ENCODE measurements around the gene RNF44. TPM values are rescaled to one million over a fixed set of nuclear protein-coding genes. Genes with fewer than 3 reads are reported as not detected.

RNF44 gene
- total RNA-seq, 3 donors from 2014 or later (not counting 1 experiment from before 2014, with no cell fraction given) = 297 to 394 (median 359) TPM

- Histone ChIP-seq H3K27ac (ENCODE audit: low read length) (no peak overlapping the region), H3K36me3 (ENCODE audit: control insufficient read depth, insufficient read depth, low read length) (no peaks in the 10 kb centered on the region), H3K4me1 (ENCODE audit: control insufficient read depth, insufficient read depth, low read length) (peaks cover 7% of the 10 kb centered on the region), H3K9me3 (ENCODE audit: control insufficient read depth, insufficient read depth, low read length) (no peaks in the 10 kb centered on the region), H3K4me3 (ENCODE audit: low read length) (no peak overlapping the region), H3K27me3 (ENCODE audit: control insufficient read depth, insufficient read depth, low read length) (no peaks in the 10 kb centered on the region)
- TF ChIP-seq, protein P1, sequence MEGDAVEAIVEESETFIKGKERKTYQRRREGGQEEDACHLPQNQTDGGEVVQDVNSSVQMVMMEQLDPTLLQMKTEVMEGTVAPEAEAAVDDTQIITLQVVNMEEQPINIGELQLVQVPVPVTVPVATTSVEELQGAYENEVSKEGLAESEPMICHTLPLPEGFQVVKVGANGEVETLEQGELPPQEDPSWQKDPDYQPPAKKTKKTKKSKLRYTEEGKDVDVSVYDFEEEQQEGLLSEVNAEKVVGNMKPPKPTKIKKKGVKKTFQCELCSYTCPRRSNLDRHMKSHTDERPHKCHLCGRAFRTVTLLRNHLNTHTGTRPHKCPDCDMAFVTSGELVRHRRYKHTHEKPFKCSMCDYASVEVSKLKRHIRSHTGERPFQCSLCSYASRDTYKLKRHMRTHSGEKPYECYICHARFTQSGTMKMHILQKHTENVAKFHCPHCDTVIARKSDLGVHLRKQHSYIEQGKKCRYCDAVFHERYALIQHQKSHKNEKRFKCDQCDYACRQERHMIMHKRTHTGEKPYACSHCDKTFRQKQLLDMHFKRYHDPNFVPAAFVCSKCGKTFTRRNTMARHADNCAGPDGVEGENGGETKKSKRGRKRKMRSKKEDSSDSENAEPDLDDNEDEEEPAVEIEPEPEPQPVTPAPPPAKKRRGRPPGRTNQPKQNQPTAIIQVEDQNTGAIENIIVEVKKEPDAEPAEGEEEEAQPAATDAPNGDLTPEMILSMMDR (IDR thresholded peaks at IDR 0.05) = no peak
- no peak for DNase-seq
- Mint-ChIP-seq H3K9me3 (no peaks in the 10 kb centered on the region), H3K4me3 (no peak overlapping the region), H3K27me3 (ENCODE audit: low read depth in 2 of 2) (peaks cover 0 to 10% of the 10 kb centered on the region in 2 donors), H3K36me3 (no peaks in the 10 kb centered on the region), H3K4me1 (peaks cover 0 to 12% of the 10 kb centered on the region in 2 donors), H3K27ac (no peak overlapping the region)
- WGBS (ENCODE audit: insufficient coverage) = 93% methylated on average over 37 of the region's 37 CpGs
- intact Hi-C loops (cut with micrococcal nuclease) = loop anchor here (2.0 to 10.0 kb wide), 2 partner anchors 383 to 851 kb away; no protein-coding TSS in a partner anchor
- ATAC-seq = no peak
These were observed 38.6 kb upstream of the RNF44 start for GRCh38 chr5:176575488-176576422.

DNA sequence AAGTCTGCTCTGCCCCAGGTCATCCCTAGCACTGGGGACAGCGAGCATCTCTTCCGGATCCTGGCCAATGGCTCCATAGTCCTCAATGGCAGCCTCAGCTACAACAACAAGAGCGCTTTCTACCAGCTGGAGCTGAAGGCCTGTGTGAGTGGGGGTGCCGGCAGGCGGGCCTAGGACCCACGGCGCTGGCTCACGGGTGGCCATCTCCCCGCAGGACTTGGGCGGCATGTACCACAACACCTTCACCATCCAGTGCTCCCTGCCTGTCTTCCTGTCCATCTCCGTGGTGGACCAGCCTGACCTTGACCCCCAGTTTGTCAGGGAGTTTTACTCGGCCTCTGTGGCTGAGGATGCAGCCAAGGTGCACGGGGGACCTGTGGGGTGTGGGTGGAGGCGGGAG lies 37.9 kb upstream of the RNF44 start:
- Histone ChIP-seq H3K9me3 (ENCODE audit: control insufficient read depth, insufficient read depth, low read length) (no peaks in the 10 kb centered on the region), H3K27ac (ENCODE audit: low read length) (no peak overlapping the region), H3K36me3 (ENCODE audit: control insufficient read depth, insufficient read depth, low read length) (no peaks in the 10 kb centered on the region), H3K4me3 (ENCODE audit: low read length) (no peak overlapping the region), H3K4me1 (ENCODE audit: control insufficient read depth, insufficient read depth, low read length) (peaks cover 7% of the 10 kb centered on the region), H3K27me3 (ENCODE audit: control insufficient read depth, insufficient read depth, low read length) (no peaks in the 10 kb centered on the region)
- WGBS (ENCODE audit: insufficient coverage) = 94% methylated on average over 14 of the region's 14 CpGs
- H3K27me3 Mint-ChIP-seq (ENCODE audit: low read depth in 2 of 2) = peaks cover 0 to 10% of the 10 kb centered on the region in 2 donors
- TF ChIP-seq, protein P1 (IDR thresholded peaks at IDR 0.05) = no peak
- H3K36me3 Mint-ChIP-seq = no peaks in the 10 kb centered on the region
- H3K9me3 Mint-ChIP-seq = no peaks in the 10 kb centered on the region
- no peak overlapping the region for H3K4me3 Mint-ChIP-seq
- peaks cover 0 to 12% of the 10 kb centered on the region in 2 donors for H3K4me1 Mint-ChIP-seq
- ATAC-seq (no peak), DNase-seq (no peak)
- intact Hi-C loops (cut with micrococcal nuclease) = loop anchor here (2.0 to 10.0 kb wide), 2 partner anchors 384 to 850 kb away; no protein-coding TSS in a partner anchor
- H3K27ac Mint-ChIP-seq = no peak overlapping the region

GRCh38 chr5:176574297-176574591 lies 37.0 kb upstream of the RNF44 start:
- no peaks in the 10 kb centered on the region for H3K9me3 ChIP-seq (ENCODE audit: control insufficient read depth, insufficient read depth, low read length)
- peaks cover 0 to 12% of the 10 kb centered on the region in 2 donors for H3K4me1 Mint-ChIP-seq
- no peaks in the 10 kb centered on the region for H3K36me3 Mint-ChIP-seq
- H3K4me1 ChIP-seq (ENCODE audit: control insufficient read depth, insufficient read depth, low read length) = peaks cover 7% of the 10 kb centered on the region
- intact Hi-C loops (cut with micrococcal nuclease) = loop anchor here (2.0 to 10.0 kb wide), 2 partner anchors 385 to 849 kb away; no protein-coding TSS in a partner anchor
- no peak for DNase-seq
- no peaks in the 10 kb centered on the region for H3K9me3 Mint-ChIP-seq
- H3K36me3 ChIP-seq (ENCODE audit: control insufficient read depth, insufficient read depth, low read length) = no peaks in the 10 kb centered on the region
- TF ChIP-seq, protein P1 (IDR thresholded peaks at IDR 0.05) = no peak
- H3K27ac Mint-ChIP-seq = no peak overlapping the region
- 47% methylated on average over 10 of the region's 10 CpGs for WGBS (ENCODE audit: insufficient coverage)
- no peak for ATAC-seq
- H3K4me3 Mint-ChIP-seq = no peak overlapping the region
- no peak overlapping the region for H3K27ac ChIP-seq (ENCODE audit: low read length)
- H3K27me3 Mint-ChIP-seq (ENCODE audit: low read depth in 2 of 2) = peaks cover 0 to 10% of the 10 kb centered on the region in 2 donors
- no peak overlapping the region for H3K4me3 ChIP-seq (ENCODE audit: low read length)
- H3K27me3 ChIP-seq (ENCODE audit: control insufficient read depth, insufficient read depth, low read length) = no peaks in the 10 kb centered on the region

Data from natural killer cell (primary cell).